ENCODE measurements around the gene ZNF438.

DNA sequence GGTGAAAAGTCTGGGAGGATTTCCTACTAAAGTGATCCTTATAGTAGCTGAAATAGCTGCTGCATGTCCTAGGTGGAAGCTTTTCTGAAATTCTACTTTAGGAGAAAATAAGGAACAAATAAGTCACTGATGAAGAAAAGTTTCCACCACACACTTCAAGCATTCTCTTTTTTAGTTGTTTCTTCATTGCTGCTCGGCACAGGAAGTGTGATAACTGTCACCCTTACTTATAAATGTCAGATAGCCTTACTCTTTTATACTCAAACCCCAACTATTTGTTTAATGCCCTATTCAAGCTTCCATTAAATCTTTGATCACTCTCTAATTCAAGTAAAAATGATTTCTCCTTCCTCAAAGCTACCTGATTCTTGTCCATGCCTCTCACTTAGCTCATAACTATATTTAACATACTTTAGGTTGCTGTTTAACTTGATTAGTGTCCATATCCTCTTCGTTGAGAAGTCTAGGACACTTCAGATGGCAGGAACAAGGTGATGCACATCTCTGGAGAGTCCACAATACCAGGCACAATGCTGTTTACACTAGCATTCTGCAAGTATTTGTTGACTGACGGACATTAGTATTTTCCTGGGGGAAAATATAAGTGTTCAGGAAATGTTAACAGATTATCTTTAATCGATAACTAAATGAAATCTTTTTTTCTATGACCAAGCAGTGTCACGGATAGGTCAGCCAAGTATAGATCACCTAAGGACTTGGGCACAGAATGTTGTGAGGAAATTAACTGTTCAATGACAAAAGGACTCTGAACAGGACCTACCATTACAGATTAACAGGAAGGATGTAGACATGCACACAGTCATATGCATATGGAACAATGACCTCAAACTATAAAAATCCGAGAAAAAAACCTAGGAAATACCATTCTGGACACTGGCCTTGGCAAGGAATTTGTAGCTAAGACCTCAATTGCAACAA, 67.4 kb downstream of the ZNF438 start:
- no peak for TF ChIP-seq EZH2 (IDR thresholded peaks at IDR 0.05; ENCODE audit: borderline replicate concordance, low read depth, low read length, poor library complexity, severe bottlenecking)
- TF ChIP-seq, protein P1, sequence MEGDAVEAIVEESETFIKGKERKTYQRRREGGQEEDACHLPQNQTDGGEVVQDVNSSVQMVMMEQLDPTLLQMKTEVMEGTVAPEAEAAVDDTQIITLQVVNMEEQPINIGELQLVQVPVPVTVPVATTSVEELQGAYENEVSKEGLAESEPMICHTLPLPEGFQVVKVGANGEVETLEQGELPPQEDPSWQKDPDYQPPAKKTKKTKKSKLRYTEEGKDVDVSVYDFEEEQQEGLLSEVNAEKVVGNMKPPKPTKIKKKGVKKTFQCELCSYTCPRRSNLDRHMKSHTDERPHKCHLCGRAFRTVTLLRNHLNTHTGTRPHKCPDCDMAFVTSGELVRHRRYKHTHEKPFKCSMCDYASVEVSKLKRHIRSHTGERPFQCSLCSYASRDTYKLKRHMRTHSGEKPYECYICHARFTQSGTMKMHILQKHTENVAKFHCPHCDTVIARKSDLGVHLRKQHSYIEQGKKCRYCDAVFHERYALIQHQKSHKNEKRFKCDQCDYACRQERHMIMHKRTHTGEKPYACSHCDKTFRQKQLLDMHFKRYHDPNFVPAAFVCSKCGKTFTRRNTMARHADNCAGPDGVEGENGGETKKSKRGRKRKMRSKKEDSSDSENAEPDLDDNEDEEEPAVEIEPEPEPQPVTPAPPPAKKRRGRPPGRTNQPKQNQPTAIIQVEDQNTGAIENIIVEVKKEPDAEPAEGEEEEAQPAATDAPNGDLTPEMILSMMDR (conservative IDR thresholded peaks at IDR 0.05; ENCODE audit: low read depth, low read length) = no peak
